B cell (primary cell): ENCODE measurements around the gene ANKRD13D. TPM values are rescaled to one million over a fixed set of nuclear protein-coding genes. Genes with fewer than 3 reads are reported as not detected.

Experiments used
- ATAC-seq: fragments of 200-7000 bp; cut with Tn5 transposase; one replicate; pipeline ENCODE4 v1.10.0; 2021; ENCODE audit warnings: low read depth, mild to moderate bottlenecking, moderate number of reproducible peaks, moderate library complexity
- CTCF ChIA-PET: fragments of 350-600 bp; sonication (Branson Sonifier 250); formaldehyde crosslinking; loops from one replicate; lab custom pipeline; 2021; ENCODE audit warnings: antibody characterized with exemption, inconsistent platforms; lab: Charles Lee
- POLR2A ChIA-PET: fragments of 350-600 bp; sonication (Branson Sonifier 250); formaldehyde crosslinking; loops from one replicate; lab custom pipeline; 2021; ENCODE audit warnings: antibody characterized with exemption; lab: Charles Lee
- DNase-seq: peaks from one replicate; pipeline ENCODE4 v3.0.0; 2013
- H2AFZ ChIP-seq: 2 replicates; pipeline ENCODE4 v1.6.1; 2012; ENCODE audit warnings: mild to moderate bottlenecking, low read depth, low read length; ENCODE audit not compliant: insufficient read depth, poor library complexity, severe bottlenecking
- H3K27ac ChIP-seq, 2 donors: 1 replicate in 1 of 2; 2 replicates in 1 of 2; pipeline ENCODE4 v1.5.1; 2012 to 2013; ENCODE audit warnings: low read length in 2 of 2, mild to moderate bottlenecking in 2 of 2, moderate library complexity in 1 of 2
- H3K27me3 ChIP-seq, 4 experiments: fragments of 200-600 bp in 1 of 4; sonication (generic) in 1 of 4; replicated peaks in 1 of 4; 1 replicate in 2 of 4; 2 replicates in 2 of 4; pipeline versions ENCODE4 v1.6.1 to v1.7.0; 2013 to 2016; ENCODE audit warnings: low read length in 3 of 4, mild to moderate bottlenecking in 2 of 4, mixed read lengths in 1 of 4, moderate library complexity in 1 of 4; ENCODE audit not compliant: insufficient read depth in 4 of 4, control insufficient read depth in 3 of 4; ENCODE audit errors: control extremely low read depth in 1 of 4
- H3K36me3 ChIP-seq, 2 experiments: replicated peaks in 1 of 2; 1 replicate in 1 of 2; 2 replicates in 1 of 2; pipeline versions ENCODE4 v1.6.1 to v1.7.1; 2013; ENCODE audit warnings: low read length in 1 of 2; ENCODE audit not compliant: insufficient read depth in 2 of 2, control insufficient read depth in 1 of 2; ENCODE audit errors: control extremely low read depth in 1 of 2, extremely low read depth in 1 of 2
- H3K4me1 ChIP-seq, 2 donors: fragments of 200-600 bp in 1 of 2; sonication (generic) in 1 of 2; 1 replicate in 1 of 2; 2 replicates in 1 of 2; pipeline versions ENCODE4 v1.5.1 to v1.6.1; 2013 to 2017; ENCODE audit warnings: low read length in 2 of 2; ENCODE audit not compliant: control insufficient read depth in 2 of 2, insufficient read depth in 2 of 2
- H3K4me2 ChIP-seq: replicated peaks from 2 replicates; pipeline ENCODE3; 2012; ENCODE audit warnings: mild to moderate bottlenecking, low read depth, low read length; ENCODE audit not compliant: poor library complexity, severe bottlenecking
- H3K4me3 ChIP-seq, 5 experiments: fragments of 200-600 bp in 1 of 5; sonication (generic) in 1 of 5; 1 replicate in 3 of 5; 2 replicates in 2 of 5; pipeline versions ENCODE4 v1.5.1 to v1.7.0; 2011 to 2016; ENCODE audit warnings: low read length in 4 of 5, mild to moderate bottlenecking in 4 of 5, low read depth in 2 of 5, control low read depth in 1 of 5, moderate library complexity in 1 of 5; ENCODE audit not compliant: insufficient read depth in 1 of 5; ENCODE audit errors: control extremely low read depth in 1 of 5, extremely low read depth in 1 of 5
- H3K79me2 ChIP-seq: fragments of 200-600 bp; sonication (generic); one replicate; pipeline ENCODE4 v1.6.0; 2016; ENCODE audit warnings: low read length; ENCODE audit not compliant: control insufficient read depth, insufficient read depth
- H3K9ac ChIP-seq: fragments of 200-600 bp; sonication (generic); 2 replicates; pipeline ENCODE4 v1.6.1; 2017; ENCODE audit warnings: mild to moderate bottlenecking, low read length, moderate library complexity
- H3K9me3 ChIP-seq, 3 donors: one replicate each; pipeline versions ENCODE4 v1.6.1 to v1.7.1; 2013; ENCODE audit warnings: low read length in 2 of 3; ENCODE audit not compliant: control insufficient read depth in 2 of 3, insufficient read depth in 1 of 3; ENCODE audit errors: control extremely low read depth in 1 of 3
- H4K20me1 ChIP-seq: 2 replicates; pipeline ENCODE4 v1.6.0; 2012; ENCODE audit warnings: mild to moderate bottlenecking, low read length; ENCODE audit not compliant: insufficient read depth, control insufficient read depth, poor library complexity, severe bottlenecking
- H3K27ac Mint-ChIP-seq: one replicate; pipeline ENCODE4 v1.8.0; 2021; ENCODE audit warnings: mixed read lengths
- H3K27me3 Mint-ChIP-seq: one replicate; pipeline ENCODE4 v1.8.0; 2021; ENCODE audit warnings: mixed read lengths
- H3K4me1 Mint-ChIP-seq: one replicate; pipeline ENCODE4 v1.8.0; 2021; ENCODE audit warnings: mixed read lengths
- H3K4me3 Mint-ChIP-seq: one replicate; pipeline ENCODE4 v1.8.0; 2021; ENCODE audit warnings: mixed read lengths
- H3K9me3 Mint-ChIP-seq: one replicate; pipeline ENCODE4 v1.8.0; 2022; ENCODE audit warnings: mixed read lengths; ENCODE audit not compliant: insufficient read depth
- CTCF ChIP-seq: fragments of 200-600 bp; IDR thresholded peaks from one replicate; pipeline ENCODE4 v1.8.0; 2022; ENCODE audit warnings: antibody characterized with exemption, mild to moderate bottlenecking
- EZH2 ChIP-seq: IDR thresholded peaks from 2 replicates; pipeline ENCODE4 v1.6.1; 2012; ENCODE audit warnings: borderline replicate concordance, low read depth, mild to moderate bottlenecking, moderate library complexity, low read length; ENCODE audit not compliant: insufficient read depth, poor library complexity, severe bottlenecking
- WGBS: methylation state at CpG from one replicate; pipeline ENCODE4 v1.1.5; 2013; ENCODE audit warnings: missing lambda C conversion rate; ENCODE audit not compliant: insufficient coverage; 5-methylcytosine and 5-hydroxymethylcytosine counted together
- intact Hi-C: fragments of 100-400 bp; cut with micrococcal nuclease; formaldehyde crosslinking; loops from one replicate; pipeline ENCODE4 v1.10.0; 2022
- polyA plus RNA-seq: library from polyadenylated mRNA; depleted of rRNA; stranded (reverse); fragments of >200 nt; gene quantifications from 2 replicates; pipeline ENCODE4 v1.2.3, GENCODE V29; 2012
- total RNA-seq, 2 donors: library from RNA; stranded (reverse); fragments of 120-200 nt in 1 of 2; gene quantifications; 1 replicate in 1 of 2; 2 replicates in 1 of 2; pipeline versions ENCODE4 v1.2.3 to v1.2.4, GENCODE V29; 2013 to 2022

Gene ANKRD13D
- total and polyA plus RNA-seq, 2 donors (not counting 1 experiment from before 2014, with no cell fraction given), result 189 to 252 TPM

DNA sequence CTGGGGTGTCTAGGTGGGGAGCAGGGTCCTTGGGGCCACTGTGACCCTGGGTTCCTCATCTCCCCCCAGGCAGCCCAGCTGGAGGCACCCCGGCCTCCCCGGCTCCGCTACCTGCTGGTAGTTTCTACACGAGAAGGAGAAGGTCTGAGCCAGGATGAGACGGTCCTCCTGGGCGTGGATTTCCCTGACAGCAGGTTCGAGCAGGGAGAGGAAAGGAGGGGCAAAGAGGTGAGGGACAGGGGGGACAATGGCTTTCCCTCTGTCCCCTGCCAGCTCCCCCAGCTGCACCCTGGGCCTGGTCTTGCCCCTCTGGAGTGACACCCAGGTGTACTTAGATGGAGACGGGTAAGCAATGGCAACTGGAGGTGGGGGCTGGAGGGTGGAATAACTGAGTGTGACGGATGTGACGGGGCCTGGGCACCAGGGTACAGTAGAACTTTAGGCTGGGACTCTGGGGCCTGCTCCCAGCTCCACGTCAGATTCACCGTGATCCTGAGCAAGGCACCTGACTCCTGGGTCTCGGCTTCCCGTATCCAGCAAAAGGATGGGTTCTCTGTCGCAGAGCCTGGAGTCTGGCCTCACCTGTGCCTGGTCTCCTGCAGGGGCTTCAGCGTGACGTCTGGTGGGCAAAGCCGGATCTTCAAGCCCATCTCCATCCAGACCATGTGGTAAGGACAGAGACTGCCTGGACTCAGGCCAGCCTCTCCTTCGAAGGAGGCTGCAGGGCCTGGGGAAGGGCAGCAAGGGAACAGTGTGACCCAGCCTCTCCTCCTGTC, 17.9 kb downstream of the ANKRD13D start:
- Histone ChIP-seq H4K20me1 (peaks cover 13% of the 10 kb centered on the region), H3K4me2 (no peak overlapping the region), H3K9ac (no peak overlapping the region), H3K4me1 (peaks cover 3 to 4% of the 10 kb centered on the region in 2 donors), H3K27me3 (no peaks in the 10 kb centered on the region), H3K27ac (no peak overlapping the region), H3K36me3 (peaks cover 0 to 8% of the 10 kb centered on the region in 2 experiments), H3K4me3 (no peak overlapping the region), H3K79me2 (no peaks in the 10 kb centered on the region), H3K9me3 (no peaks in the 10 kb centered on the region), H2AFZ (no peak overlapping the region)
- ChIA-PET CTCF (no interaction called here), POLR2A (no interaction called here)
- ATAC-seq (no peak), DNase-seq (no peak)
- WGBS, result 96% methylated on average over 16 of the region's 19 CpGs
- intact Hi-C loops, result no loop called here
- H3K4me1 Mint-ChIP-seq, result peaks cover 2% of the 10 kb centered on the region
- no peaks in the 10 kb centered on the region for H3K27me3 Mint-ChIP-seq
- H3K9me3 Mint-ChIP-seq, result no peaks in the 10 kb centered on the region
- H3K4me3 Mint-ChIP-seq, result no peak overlapping the region
- no peak overlapping the region for H3K27ac Mint-ChIP-seq
- TF ChIP-seq CTCF (no peak), EZH2 (no peak)

- ChIA-PET POLR2A (no interaction called here), CTCF (interaction anchor here (0.5 kb wide), 1 partner anchor 91 kb away, joined by 5 read pairs; no protein-coding TSS in a partner anchor)
- intact Hi-C loops, result no loop called here
- 92% methylated on average over 12 of the region's 12 CpGs for WGBS
- no peaks in the 10 kb centered on the region for H3K79me2 ChIP-seq
- peaks cover 0 to 2% of the 10 kb centered on the region in 2 experiments for H3K36me3 ChIP-seq
- DNase-seq (no peak), ATAC-seq (no peak)
- Mint-ChIP-seq H3K27me3 (no peaks in the 10 kb centered on the region), H3K4me3 (no peak overlapping the region), H3K27ac (no peak overlapping the region), H3K4me1 (peaks cover 5% of the 10 kb centered on the region), H3K9me3 (no peaks in the 10 kb centered on the region)
- TF ChIP-seq CTCF, result no peak
- TF ChIP-seq EZH2, result no peak
- no peak overlapping the region for H3K27ac ChIP-seq
- H2AFZ ChIP-seq, result no peak overlapping the region
- H3K27me3 ChIP-seq, result no peaks in the 10 kb centered on the region
- no peak overlapping the region for H3K4me2 ChIP-seq
- peaks cover 7% of the 10 kb centered on the region for H4K20me1 ChIP-seq
- H3K9ac ChIP-seq, result no peak overlapping the region
- no peak overlapping the region for H3K4me3 ChIP-seq
- no peaks in the 10 kb centered on the region for H3K9me3 ChIP-seq
- peaks cover 6 to 8% of the 10 kb centered on the region in 2 donors for H3K4me1 ChIP-seq
Observed at GRCh38 chr11:67307545-67308001, 18.5 kb downstream of the ANKRD13D start.
